HG02571 (cell line): ENCODE data around the gene RELN.

Experiments used
- ATAC-seq: cut with Tn5 transposase; IDR thresholded peaks from one replicate; pipeline ENCODE4 v1.9.1; 2021; ENCODE audit warnings: mild to moderate bottlenecking, moderate library complexity; ENCODE audit not compliant: unreplicated experiment

RELN gene

GRCh38 chr7:103423467-103424179 lies 565.8 kb downstream of the RELN start:
- ATAC-seq, result no peak
